Measurements from ENCODE around the gene TMEM217.
A peak's percentile ranks its signal among the peaks of the same experiment; 100 is the strongest.
"Not testable (repeated sequence)": the region's sequence is repeated elsewhere in the genome, so short reads cannot be mapped to it uniquely, and the experiment has no call there.

The TMEM217 gene

DNA sequence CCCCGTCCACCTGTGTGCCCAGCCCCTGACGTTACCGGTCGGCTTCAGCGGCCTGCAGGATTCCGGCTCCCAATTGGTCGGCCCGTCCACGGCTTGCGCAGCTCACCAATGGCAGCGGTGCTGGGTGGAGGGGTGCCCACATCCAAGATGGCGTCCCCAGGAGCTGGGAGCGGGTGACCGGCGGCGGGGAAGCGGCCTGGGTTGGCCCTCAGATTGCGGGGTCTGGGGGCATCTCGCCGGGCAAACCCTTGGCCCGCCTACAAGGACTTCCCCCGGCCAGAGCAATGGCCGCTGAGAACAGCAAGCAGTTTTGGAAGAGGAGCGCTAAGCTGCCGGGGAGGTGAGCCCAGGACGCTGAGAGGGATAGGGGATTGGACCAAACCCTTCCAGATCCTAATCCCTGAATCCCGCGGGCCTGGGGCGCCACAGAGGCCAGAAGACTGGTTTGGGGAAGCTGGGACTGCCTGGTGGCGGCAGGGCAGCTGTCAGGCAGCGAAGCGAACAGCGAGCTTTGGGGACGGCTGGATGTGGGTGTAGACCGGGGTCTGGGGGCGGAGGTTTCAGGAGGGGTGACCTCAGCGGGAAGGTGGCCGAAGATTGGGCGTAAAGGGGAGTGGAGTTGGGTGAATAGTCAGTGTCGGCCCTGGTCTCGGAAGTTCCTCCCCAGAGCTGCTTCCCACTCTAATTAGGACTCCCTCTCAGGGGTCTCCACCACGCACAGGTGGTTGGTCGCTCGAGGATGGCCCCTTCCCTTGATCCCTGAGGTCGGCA is at the start of gene TMEM217, which contains the start of gene TBC1D22B:
Gene TMEM217, minus strand, starts transcription at position 511 of the 771 bp plus-strand sequence. CDS start 39,114 bp downstream, outside the sequence.
Gene TBC1D22B, plus strand, starts transcription at position 139 of the 771 bp plus-strand sequence. Its CDS starts 146 bp downstream, at position 285.
- Histone ChIP-seq H3K4me2 (ENCODE audit: low read length) (peak within 1 kb of the TSS; percentile 81), H4K20me1 (ENCODE audit: insufficient read depth, low read length) (no peaks in the 10 kb centered on the region), H3K9me2 (ENCODE audit: low read depth, low read length) (no peaks in the 10 kb centered on the region), H3K4me1 (ENCODE audit: insufficient read depth, low read length, severe bottlenecking) (peaks cover 28% of the 10 kb centered on the region), H3K4me3 (ENCODE audit: low read depth, low read length, poor library complexity, severe bottlenecking) (peak within 1 kb of the TSS; percentile 94), H3K79me2 (ENCODE audit: insufficient read depth, low read length) (peaks cover 24% of the 10 kb centered on the region), H3K9me3 (ENCODE audit: low read length) (no peaks in the 10 kb centered on the region), H3K27me3 (ENCODE audit: insufficient read depth, low read length) (no peaks in the 10 kb centered on the region), H3K36me3 (ENCODE audit: insufficient read depth, low read length) (no peaks in the 10 kb centered on the region), H3F3A (ENCODE audit: insufficient read depth, low read length) (no peaks in the 10 kb centered on the region), H2AFZ (ENCODE audit: low read length) (peak within 1 kb of the TSS; percentile 97; the same call in 1 of the 2 replicates), H3K9ac (ENCODE audit: low read length) (peak within 1 kb of the TSS; percentile 92), H3K27ac (ENCODE audit: low read depth, low read length, poor library complexity, severe bottlenecking) (peak within 1 kb of the TSS; percentile 45)
- TF ChIP-seq EZH2 (IDR thresholded peaks at IDR 0.05; ENCODE audit: borderline replicate concordance, low read length): no peak
- TF ChIP-seq, protein P1, sequence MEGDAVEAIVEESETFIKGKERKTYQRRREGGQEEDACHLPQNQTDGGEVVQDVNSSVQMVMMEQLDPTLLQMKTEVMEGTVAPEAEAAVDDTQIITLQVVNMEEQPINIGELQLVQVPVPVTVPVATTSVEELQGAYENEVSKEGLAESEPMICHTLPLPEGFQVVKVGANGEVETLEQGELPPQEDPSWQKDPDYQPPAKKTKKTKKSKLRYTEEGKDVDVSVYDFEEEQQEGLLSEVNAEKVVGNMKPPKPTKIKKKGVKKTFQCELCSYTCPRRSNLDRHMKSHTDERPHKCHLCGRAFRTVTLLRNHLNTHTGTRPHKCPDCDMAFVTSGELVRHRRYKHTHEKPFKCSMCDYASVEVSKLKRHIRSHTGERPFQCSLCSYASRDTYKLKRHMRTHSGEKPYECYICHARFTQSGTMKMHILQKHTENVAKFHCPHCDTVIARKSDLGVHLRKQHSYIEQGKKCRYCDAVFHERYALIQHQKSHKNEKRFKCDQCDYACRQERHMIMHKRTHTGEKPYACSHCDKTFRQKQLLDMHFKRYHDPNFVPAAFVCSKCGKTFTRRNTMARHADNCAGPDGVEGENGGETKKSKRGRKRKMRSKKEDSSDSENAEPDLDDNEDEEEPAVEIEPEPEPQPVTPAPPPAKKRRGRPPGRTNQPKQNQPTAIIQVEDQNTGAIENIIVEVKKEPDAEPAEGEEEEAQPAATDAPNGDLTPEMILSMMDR (IDR thresholded peaks at IDR 0.05; ENCODE audit: low read length): no peak

DNA sequence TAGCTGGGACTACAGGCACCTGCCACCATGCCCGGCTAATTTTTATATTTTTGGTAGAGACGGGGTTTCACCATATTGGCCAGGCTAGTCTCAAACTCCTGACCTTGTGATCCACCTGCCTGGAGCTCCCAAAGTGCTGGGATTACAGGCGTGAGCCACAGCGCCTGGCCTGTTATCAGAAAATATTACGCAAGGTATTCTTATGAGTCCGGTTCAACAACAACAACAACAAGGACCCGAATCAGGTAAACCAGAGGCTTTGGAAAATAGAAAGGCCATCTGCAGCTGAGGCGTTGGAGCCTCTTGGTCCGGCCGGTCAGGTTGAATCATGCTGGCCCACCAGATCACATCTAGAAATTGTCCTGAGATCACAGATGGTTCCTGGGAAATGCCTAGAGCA is 49.5 kb upstream of the TMEM217 start:
- not testable (repeated sequence) for H2AFZ ChIP-seq (ENCODE audit: low read length)

DNA sequence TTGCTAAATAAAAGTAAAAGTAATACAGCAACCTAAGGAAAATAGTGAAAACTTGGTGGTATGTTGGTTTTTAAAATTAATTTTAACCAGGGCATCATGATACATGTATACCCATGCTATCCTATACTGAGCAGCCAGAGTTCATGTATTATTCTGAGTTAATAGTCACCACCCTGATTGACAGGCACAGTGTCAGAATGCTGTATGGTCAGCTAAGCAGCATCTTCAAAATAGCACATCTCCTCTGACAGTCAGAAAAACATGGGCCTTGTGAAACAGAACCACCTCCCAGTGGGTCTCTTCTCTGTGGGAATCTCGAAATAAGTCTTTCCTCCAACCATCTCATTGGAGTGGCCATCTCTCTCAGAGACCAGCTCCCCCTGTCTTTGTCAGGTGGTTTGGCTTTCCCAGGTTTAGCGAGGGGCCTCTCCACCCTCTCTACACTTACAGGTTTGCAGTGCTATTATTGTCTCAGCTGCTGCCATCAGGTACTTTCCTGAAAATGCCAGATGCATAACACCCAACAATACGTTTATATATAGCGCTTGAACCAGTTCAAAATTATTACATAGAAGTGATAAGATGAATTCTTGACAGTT is 48.8 kb upstream of the TMEM217 start:
- no peak overlapping the region for H3K27ac ChIP-seq (ENCODE audit: low read depth, low read length, poor library complexity, severe bottlenecking)
- H3K36me3 ChIP-seq (ENCODE audit: insufficient read depth, low read length): peaks cover 11% of the 10 kb centered on the region; the same call in 1 of the 2 replicates
- no peaks in the 10 kb centered on the region for H4K20me1 ChIP-seq (ENCODE audit: insufficient read depth, low read length)
- no peaks in the 10 kb centered on the region for H3K79me2 ChIP-seq (ENCODE audit: insufficient read depth, low read length)
- H3K9me2 ChIP-seq (ENCODE audit: low read depth, low read length): no peaks in the 10 kb centered on the region
- H3K9me3 ChIP-seq (ENCODE audit: low read length): no peaks in the 10 kb centered on the region
- no peaks in the 10 kb centered on the region for H3F3A ChIP-seq (ENCODE audit: insufficient read depth, low read length)
- peaks cover 12% of the 10 kb centered on the region for H3K4me1 ChIP-seq (ENCODE audit: insufficient read depth, low read length, severe bottlenecking)
- H3K9ac ChIP-seq (ENCODE audit: low read length): no peak overlapping the region
- TF ChIP-seq, protein P1 (IDR thresholded peaks at IDR 0.05; ENCODE audit: low read length): no peak
- TF ChIP-seq EZH2 (IDR thresholded peaks at IDR 0.05; ENCODE audit: borderline replicate concordance, low read length): no peak
- no peak overlapping the region; the same call in 1 of the 2 replicates for H3K4me2 ChIP-seq (ENCODE audit: low read length)
- no peak overlapping the region for H2AFZ ChIP-seq (ENCODE audit: low read length)
- no peak overlapping the region for H3K4me3 ChIP-seq (ENCODE audit: low read depth, low read length, poor library complexity, severe bottlenecking)
- H3K27me3 ChIP-seq (ENCODE audit: insufficient read depth, low read length): no peaks in the 10 kb centered on the region

More for the DNA sequence above, 49.5 kb upstream of the TMEM217 start:
- not testable (repeated sequence) for H3K27me3 ChIP-seq (ENCODE audit: insufficient read depth, low read length); H3K4me3 ChIP-seq (ENCODE audit: low read depth, low read length, poor library complexity, severe bottlenecking); H3K9me2 ChIP-seq (ENCODE audit: low read depth, low read length); H3K9me3 ChIP-seq (ENCODE audit: low read length); H4K20me1 ChIP-seq (ENCODE audit: insufficient read depth, low read length); H3K9ac ChIP-seq (ENCODE audit: low read length); H3F3A ChIP-seq (ENCODE audit: insufficient read depth, low read length); H3K4me2 ChIP-seq (ENCODE audit: low read length); H3K79me2 ChIP-seq (ENCODE audit: insufficient read depth, low read length); H3K27ac ChIP-seq (ENCODE audit: low read depth, low read length, poor library complexity, severe bottlenecking)
- Histone ChIP-seq H3K4me1 (ENCODE audit: insufficient read depth, low read length, severe bottlenecking) (peaks cover 12% of the 10 kb centered on the region), H3K36me3 (ENCODE audit: insufficient read depth, low read length) (peaks cover 10% of the 10 kb centered on the region; the same call in 1 of the 2 replicates)

Data from OCI-LY1 (cell line).